OCI-LY1 (cell line): ENCODE measurements around the gene TET1.
"Not testable (repeated sequence)": the region's sequence is repeated elsewhere in the genome, so short reads cannot be mapped to it uniquely, and the experiment has no call there.

Source experiments
- H2AFZ ChIP-seq: fragments of 200-600 bp; sonication (generic), shearing (Covaris generic); 2 replicates; pipeline ENCODE4 v1.6.0; 2014; ENCODE audit warnings: antibody characterized with exemption, mild to moderate bottlenecking, low read length
- H3F3A ChIP-seq: fragments of 200-600 bp; sonication (generic), shearing (Covaris generic); 2 replicates; pipeline ENCODE4 v1.6.0; 2014; ENCODE audit warnings: mild to moderate bottlenecking, antibody characterized with exemption, low read length, moderate library complexity; ENCODE audit not compliant: insufficient read depth
- H3K27ac ChIP-seq: fragments of 200-600 bp; sonication (generic); 2 replicates; pipeline ENCODE4 v1.5.1; 2014; ENCODE audit warnings: low read length, mixed run types, mild to moderate bottlenecking, low read depth; ENCODE audit not compliant: poor library complexity, severe bottlenecking
- H3K27me3 ChIP-seq: fragments of 200-600 bp; sonication (generic); 2 replicates; pipeline ENCODE4 v1.6.0; 2014; ENCODE audit warnings: antibody characterized with exemption, mild to moderate bottlenecking, low read length, moderate library complexity; ENCODE audit not compliant: insufficient read depth
- H3K36me3 ChIP-seq: fragments of 200-600 bp; sonication (generic); 2 replicates; pipeline ENCODE4 v1.6.1; 2014; ENCODE audit warnings: mild to moderate bottlenecking, antibody characterized with exemption, low read length, moderate library complexity, mixed read lengths; ENCODE audit not compliant: insufficient read depth
- H3K4me1 ChIP-seq: fragments of 200-600 bp; sonication (generic); 2 replicates; pipeline ENCODE4 v1.5.1; 2014; ENCODE audit warnings: mild to moderate bottlenecking, low read length, moderate library complexity; ENCODE audit not compliant: insufficient read depth, severe bottlenecking
- H3K4me2 ChIP-seq: fragments of 200-600 bp; sonication (generic), shearing (Covaris generic); 2 replicates; pipeline ENCODE4 v1.6.1; 2014; ENCODE audit warnings: low read length
- H3K4me3 ChIP-seq: fragments of 200-600 bp; sonication (generic); 2 replicates; pipeline ENCODE4 v1.5.1; 2014; ENCODE audit warnings: low read length, low read depth, mild to moderate bottlenecking, mixed read lengths; ENCODE audit not compliant: poor library complexity, severe bottlenecking
- H3K79me2 ChIP-seq: fragments of 200-600 bp; shearing (Covaris generic); 2 replicates; pipeline ENCODE4 v1.6.1; 2016; ENCODE audit warnings: mixed run types, low read length, mixed read lengths; ENCODE audit not compliant: insufficient read depth
- H3K9ac ChIP-seq: fragments of 200-600 bp; sonication (generic), shearing (Covaris generic); 2 replicates; pipeline ENCODE4 v1.6.1; 2014; ENCODE audit warnings: mild to moderate bottlenecking, low read length, mixed read lengths
- H3K9me2 ChIP-seq: fragments of 200-600 bp; sonication (generic), shearing (Covaris generic); 2 replicates; pipeline ENCODE4 v1.6.1; 2014; ENCODE audit warnings: low read depth, mild to moderate bottlenecking, low read length, mixed read lengths
- H3K9me3 ChIP-seq: fragments of 200-600 bp; shearing (Covaris generic); 2 replicates; pipeline ENCODE4 v1.6.1; 2014; ENCODE audit warnings: low read length, mixed read lengths
- H4K20me1 ChIP-seq: fragments of 200-600 bp; sonication (generic), shearing (Covaris generic); 2 replicates; pipeline ENCODE4 v1.6.0; 2016; ENCODE audit warnings: mild to moderate bottlenecking, low read length; ENCODE audit not compliant: insufficient read depth
- CTCF ChIP-seq: fragments of 200-600 bp; sonication (generic), shearing (Covaris generic); IDR thresholded peaks from 2 replicates; pipeline ENCODE4 v1.5.1; 2017; ENCODE audit warnings: mild to moderate bottlenecking, antibody characterized with exemption, low read length, moderate library complexity, mixed read lengths
- EZH2 ChIP-seq: fragments of 200-600 bp; sonication (generic), shearing (Covaris generic); IDR thresholded peaks from 2 replicates; pipeline ENCODE4 v1.8.0; 2017; ENCODE audit warnings: borderline replicate concordance, mixed run types, mild to moderate bottlenecking, antibody characterized with exemption, low read length, moderate library complexity, mixed read lengths

TET1 gene

GRCh38 chr10:68574051-68574450 is 13.9 kb downstream of the TET1 start:
- no peak overlapping the region for H3K4me2 ChIP-seq
- no peaks in the 10 kb centered on the region for H3K9me2 ChIP-seq
- no peaks in the 10 kb centered on the region for H3K36me3 ChIP-seq
- H3K4me3 ChIP-seq = no peak overlapping the region
- H3K27ac ChIP-seq = no peak overlapping the region
- H3F3A ChIP-seq = no peaks in the 10 kb centered on the region
- H3K27me3 ChIP-seq = no peaks in the 10 kb centered on the region
- H2AFZ ChIP-seq = no peak overlapping the region
- no peaks in the 10 kb centered on the region for H3K79me2 ChIP-seq
- H3K9ac ChIP-seq = no peak overlapping the region
- H4K20me1 ChIP-seq = no peaks in the 10 kb centered on the region
- no peaks in the 10 kb centered on the region for H3K4me1 ChIP-seq
- no peaks in the 10 kb centered on the region for H3K9me3 ChIP-seq
- TF ChIP-seq EZH2 (no peak), CTCF (no peak)

- no peaks in the 10 kb centered on the region for H3K4me1 ChIP-seq
- H4K20me1 ChIP-seq = no peaks in the 10 kb centered on the region
- TF ChIP-seq EZH2 = no peak
- TF ChIP-seq CTCF = peak; percentile 11; the same call in 1 of the 2 replicates
- H3K27me3 ChIP-seq = no peaks in the 10 kb centered on the region
- H3K9me2 ChIP-seq = no peaks in the 10 kb centered on the region
- H3K36me3 ChIP-seq = no peaks in the 10 kb centered on the region
- H3F3A ChIP-seq = no peaks in the 10 kb centered on the region
- H3K4me3 ChIP-seq = no peak overlapping the region
- no peak overlapping the region for H3K9ac ChIP-seq
- H3K79me2 ChIP-seq = no peaks in the 10 kb centered on the region
- no peak overlapping the region for H3K4me2 ChIP-seq
- no peak overlapping the region for H2AFZ ChIP-seq
- H3K27ac ChIP-seq = no peak overlapping the region
- H3K9me3 ChIP-seq = no peaks in the 10 kb centered on the region
Measured at GRCh38 chr10:68576118-68576517, 16.0 kb downstream of the TET1 start.

- no peaks in the 10 kb centered on the region for H3K36me3 ChIP-seq
Measured at GRCh38 chr10:68578974-68579373, 18.8 kb downstream of the TET1 start.

GRCh38 chr10:68584187-68584586 is 24.1 kb downstream of the TET1 start:
- H2AFZ ChIP-seq, H3K9ac ChIP-seq, H3K4me1 ChIP-seq, H4K20me1 ChIP-seq, H3K9me2 ChIP-seq, H3K36me3 ChIP-seq, H3K27ac ChIP-seq, H3K9me3 ChIP-seq, H3F3A ChIP-seq, H3K4me3 ChIP-seq, H3K27me3 ChIP-seq, H3K4me2 ChIP-seq, H3K79me2 ChIP-seq: not testable (repeated sequence)

More at GRCh38 chr10:68578974-68579373, 18.8 kb downstream of the TET1 start:
- Histone ChIP-seq H3K4me1 (no peaks in the 10 kb centered on the region), H3K4me2 (no peak overlapping the region), H3K79me2 (no peaks in the 10 kb centered on the region), H3K27me3 (no peaks in the 10 kb centered on the region), H3K9me2 (no peaks in the 10 kb centered on the region), H3K9ac (no peak overlapping the region), H3F3A (no peaks in the 10 kb centered on the region), H3K4me3 (no peak overlapping the region), H3K27ac (no peak overlapping the region), H2AFZ (no peak overlapping the region), H4K20me1 (no peaks in the 10 kb centered on the region), H3K9me3 (no peaks in the 10 kb centered on the region)
- TF ChIP-seq CTCF = no peak
- TF ChIP-seq EZH2 = no peak
